ENCODE results near the gene ZNF740.

Gene ZNF740

DNA sequence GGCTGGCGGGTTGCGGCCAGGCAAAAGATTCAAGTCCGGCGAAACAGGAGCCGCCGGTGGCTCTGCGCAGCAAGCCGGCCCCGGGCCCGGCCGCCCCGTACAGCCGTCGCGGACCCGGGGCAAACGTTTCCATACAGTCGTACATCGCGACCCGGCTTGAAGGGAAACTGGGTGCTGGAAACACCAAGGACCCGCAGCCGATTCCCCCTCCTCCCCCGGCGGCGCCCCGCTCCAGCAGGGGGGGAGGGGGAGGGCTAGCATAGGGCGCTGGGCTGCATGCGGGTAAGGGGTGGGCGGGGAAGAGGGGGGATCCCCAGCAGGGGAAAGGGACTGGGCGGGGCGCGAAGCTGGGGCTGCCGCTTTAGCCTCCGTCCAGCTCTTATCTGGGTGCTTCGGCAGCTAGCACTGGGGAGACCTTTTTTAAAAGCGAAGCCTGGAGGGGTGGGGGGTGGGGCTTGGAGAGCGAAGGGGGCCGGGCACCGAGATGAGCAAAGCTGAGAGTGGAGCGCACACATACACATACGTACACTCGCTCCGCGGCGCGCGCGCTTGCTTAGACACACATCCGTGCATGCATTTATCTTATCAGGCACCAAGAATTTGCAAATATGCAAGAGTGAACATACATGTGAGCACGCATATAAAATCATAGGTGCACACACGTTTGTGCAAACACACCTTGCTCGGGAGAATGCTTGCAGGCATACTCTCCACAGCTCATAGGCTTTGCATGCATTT lies 39.6 kb downstream of the ZNF740 start:
- peak in 41 of 42 donors; percentile 50 to 91 (median 77) for DNase-seq
- intact Hi-C loops (cut with DNase I): loop anchor here (10.0 kb wide), 1 partner anchor 105 kb away; the partner anchor contains the start of gene AAAS

DNA sequence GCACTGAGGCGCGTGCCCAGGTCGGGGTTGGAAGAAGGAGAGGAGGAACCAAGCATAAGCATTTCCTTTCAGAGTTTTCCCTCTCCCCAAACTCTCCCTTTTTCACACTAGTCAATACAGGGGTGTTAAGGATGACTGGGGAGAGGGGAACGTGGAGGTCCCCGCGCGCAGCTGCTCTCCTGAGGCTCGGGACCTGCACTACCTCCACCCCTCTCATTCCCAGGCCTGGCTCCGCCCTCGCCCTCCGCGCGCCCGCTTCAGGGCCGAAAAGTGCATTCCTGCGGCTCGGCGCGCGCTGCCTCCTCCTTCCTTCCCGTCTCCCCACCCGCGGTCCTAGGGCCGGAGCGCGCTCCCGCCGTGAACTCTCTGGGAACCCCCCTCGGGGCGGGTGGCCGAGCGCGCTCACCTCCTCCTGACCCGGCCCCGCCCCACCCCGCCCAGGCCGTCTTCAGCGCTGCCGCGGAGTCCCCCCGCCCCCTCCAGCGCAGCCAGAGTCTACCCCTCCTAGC lies 40.2 kb downstream of the ZNF740 start:
- DNase-seq: peak; percentile 42 to 90 (median 78)
- intact Hi-C loops (cut with DNase I): no loop called here

GRCh38 chr12:53221203-53222080 lies 40.9 kb downstream of the ZNF740 start:
- intact Hi-C loops (cut with DNase I): no loop called here
- peak in 39 of 42 donors; percentile 33 to 85 (median 67) for DNase-seq

DNA sequence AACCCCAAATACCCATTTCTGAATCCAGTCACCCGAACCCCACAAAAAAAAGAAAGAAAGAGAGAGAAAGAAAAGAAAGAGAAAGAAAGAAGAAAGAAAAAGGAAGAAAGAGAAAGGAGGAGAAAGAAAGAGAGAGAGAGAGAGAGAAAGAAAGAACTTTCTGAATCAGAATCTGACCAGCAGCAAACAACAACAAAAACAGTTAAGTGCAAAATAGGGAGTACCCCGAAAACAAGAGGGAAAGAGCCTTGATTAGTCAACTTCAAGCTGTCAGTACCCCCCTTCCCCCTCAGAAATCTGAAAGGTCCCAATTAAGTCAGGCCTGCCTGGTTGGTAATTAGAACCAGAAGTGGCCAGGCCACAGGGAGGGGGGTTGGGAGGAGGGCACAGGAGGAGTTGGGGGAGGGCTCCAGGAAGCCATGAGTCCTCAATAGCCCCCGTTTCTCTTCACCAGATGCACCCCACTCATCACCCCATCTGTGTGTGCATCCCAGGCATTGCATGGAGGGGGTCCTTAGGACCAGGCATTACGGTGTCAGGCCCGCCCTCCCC lies 41.7 kb downstream of the ZNF740 start:
- intact Hi-C loops (cut with DNase I): no loop called here
- DNase-seq: no peak

- no peak for DNase-seq
- intact Hi-C loops (cut with DNase I): no loop called here
Observed at GRCh38 chr12:53222806-53223261, 42.3 kb downstream of the ZNF740 start.

GRCh38 chr12:53223389-53224060 lies 43.0 kb downstream of the ZNF740 start:
- intact Hi-C loops (cut with DNase I): no loop called here
- DNase-seq: peak in 38 of 42 donors; percentile 43 to 87 (median 68)

DNA sequence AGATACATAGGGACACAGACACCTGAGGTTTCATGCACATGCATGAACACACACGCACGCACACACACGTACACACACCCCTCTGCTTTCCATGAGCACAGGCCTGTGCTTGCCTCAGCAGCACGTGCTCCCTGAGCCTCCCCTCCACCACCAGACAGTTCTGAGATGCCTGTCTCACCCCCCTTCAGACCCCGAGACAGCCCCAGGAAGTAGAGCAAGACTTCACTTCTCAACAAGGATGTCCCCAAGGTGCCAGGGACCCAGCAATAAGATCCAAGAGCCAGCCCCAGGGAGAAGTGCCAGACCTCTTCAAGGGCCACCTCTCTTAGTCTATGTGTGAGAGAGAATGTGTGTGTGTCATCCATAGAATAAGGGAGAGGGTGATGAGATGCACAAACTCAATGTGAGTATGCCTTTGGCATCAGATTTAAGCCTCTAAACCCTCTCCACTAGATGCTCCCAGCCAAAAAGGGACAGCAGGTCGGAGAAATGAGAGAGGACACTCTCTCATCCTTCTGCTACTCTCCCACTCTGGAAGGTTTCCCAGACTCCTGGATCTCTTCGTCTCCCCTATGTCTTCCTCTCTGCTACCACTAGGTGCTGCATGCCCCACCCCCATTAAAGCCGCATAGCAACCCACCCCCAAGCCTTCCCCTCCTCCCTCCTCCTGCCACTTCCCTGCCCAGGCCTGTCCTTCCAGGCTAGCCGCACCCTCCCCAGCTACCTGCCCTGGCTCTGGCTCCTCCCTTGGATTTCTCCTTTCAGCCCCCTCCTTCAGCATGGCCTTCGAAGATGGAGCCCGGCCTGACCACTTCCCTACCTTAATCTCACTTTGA lies 43.8 kb downstream of the ZNF740 start:
- DNase-seq: no peak
- intact Hi-C loops (cut with DNase I): no loop called here

GRCh38 chr12:53224897-53225634 lies 44.5 kb downstream of the ZNF740 start:
- peak in 2 of 42 donors; percentile 18 to 59 for DNase-seq
- intact Hi-C loops (cut with DNase I): no loop called here

- DNase-seq: peak in 23 of 42 donors; percentile 34 to 81 (median 53)
- intact Hi-C loops (cut with DNase I): no loop called here
Observed at GRCh38 chr12:53225635-53226424, 45.3 kb downstream of the ZNF740 start.

GRCh38 chr12:53226815-53227214 lies 46.3 kb downstream of the ZNF740 start:
- intact Hi-C loops (cut with DNase I): no loop called here
- DNase-seq: peak in 1 of 42 donors; percentile 16

DNA sequence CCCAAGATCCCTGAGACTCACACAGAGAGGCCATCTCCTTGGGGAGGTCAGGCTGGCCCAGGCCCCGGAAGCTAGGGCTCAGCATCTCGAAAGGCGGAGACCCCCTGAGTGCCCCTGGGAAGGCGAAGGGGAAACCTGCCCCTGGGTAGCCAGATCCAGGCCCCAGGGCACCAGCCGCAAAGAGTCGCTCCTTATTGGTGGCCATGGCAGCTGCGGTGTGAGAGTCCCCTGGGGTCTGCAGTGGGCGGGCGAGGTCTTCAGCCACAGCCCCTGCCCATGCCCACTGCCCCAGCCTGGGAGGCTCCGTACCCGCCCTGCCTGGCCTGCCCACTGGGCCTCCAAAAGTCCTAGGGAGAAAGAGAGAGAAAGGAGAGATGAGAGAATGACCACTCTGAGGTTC lies 46.8 kb downstream of the ZNF740 start:
- peak in 1 of 42 donors; percentile 20 for DNase-seq
- intact Hi-C loops (cut with DNase I): no loop called here

- no peak for DNase-seq
- intact Hi-C loops (cut with DNase I): no loop called here
Observed at GRCh38 chr12:53227836-53228235, 47.3 kb downstream of the ZNF740 start.

DNA sequence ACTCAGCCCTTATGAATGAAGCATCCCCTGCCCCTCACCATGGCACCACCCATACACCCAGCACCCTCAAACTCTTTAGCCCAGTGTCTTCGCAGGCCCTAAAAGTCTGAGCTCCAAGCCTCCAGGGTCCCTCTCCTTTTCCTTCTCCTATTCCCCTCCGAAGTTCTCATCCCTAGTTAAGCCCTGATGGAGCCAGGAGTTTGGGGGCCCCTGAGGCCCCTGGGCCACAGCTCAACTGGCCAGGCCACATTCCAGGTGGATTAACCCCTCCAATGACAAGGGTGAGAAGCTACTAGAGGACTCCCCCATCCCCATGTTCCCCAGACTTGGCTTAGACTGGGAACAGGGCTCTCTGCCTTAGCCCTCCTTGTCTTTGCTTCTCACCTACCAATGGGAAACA lies 48.9 kb downstream of the ZNF740 start:
- no peak for DNase-seq
- intact Hi-C loops (cut with DNase I): no loop called here

GRCh38 chr12:53230108-53230845 lies 49.8 kb downstream of the ZNF740 start:
- intact Hi-C loops (cut with DNase I): no loop called here
- DNase-seq: no peak

DNA sequence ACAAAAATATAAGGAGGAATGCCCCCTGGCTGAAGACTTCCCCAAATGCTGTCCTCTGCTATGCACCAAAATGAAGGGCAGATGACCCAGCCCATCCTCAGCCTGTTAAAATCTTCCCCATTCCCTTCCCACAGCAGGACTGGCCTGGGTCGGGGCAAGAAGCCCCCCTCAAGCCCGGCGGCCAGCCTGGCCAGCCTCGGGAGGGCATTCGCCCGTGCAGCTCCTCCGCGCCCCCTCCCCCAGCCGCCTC lies 51.1 kb downstream of the ZNF740 start:
- DNase-seq: no peak
- intact Hi-C loops (cut with DNase I): no loop called here

DNA sequence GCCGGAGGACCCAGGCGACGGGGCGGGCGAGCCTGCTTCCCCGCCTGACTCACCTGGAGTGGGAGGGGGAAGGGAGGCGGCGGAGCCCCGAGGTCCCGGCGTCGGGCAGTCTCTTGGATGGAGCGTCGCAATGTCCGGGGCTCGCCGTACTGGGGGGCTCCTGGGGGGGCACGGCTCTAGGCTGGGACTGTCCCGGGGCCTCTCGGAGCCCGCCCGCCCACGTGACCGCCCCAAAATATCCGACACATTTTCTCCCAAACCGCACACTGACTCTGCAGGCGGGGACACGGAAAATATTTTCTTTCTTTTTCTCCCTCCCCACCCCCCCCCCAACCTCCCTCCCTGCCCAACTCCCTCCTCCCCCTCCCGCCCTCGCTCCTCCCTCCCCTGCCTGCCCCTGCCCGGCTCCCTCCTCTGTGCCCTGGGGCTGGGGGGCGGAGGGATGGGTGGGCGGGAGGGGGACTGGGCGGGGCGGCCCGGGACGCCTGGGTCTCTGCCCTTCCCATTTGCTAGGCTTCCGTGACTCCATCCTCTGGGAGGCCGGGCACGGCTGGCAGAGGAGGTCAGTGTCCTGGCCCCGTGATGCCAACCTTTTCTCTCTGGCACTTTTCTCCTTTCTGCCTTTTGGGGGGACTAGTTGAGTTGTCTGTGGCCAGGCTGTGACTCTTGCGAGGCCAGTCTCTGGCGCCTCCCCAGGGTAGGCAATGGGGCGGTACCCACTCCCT lies 51.6 kb downstream of the ZNF740 start, which contains the start of gene RARG:
TSS of gene RARG (minus strand) at position 289 of the 725 bp plus-strand sequence. CDS start 4,664 bp downstream, outside the sequence.
- intact Hi-C loops (cut with DNase I): no loop called here
- peak in 29 of 42 donors; percentile 33 to 80 (median 62) for DNase-seq
